Tibial artery (tissue), 4 donors: ENCODE results near the gene ETNK1.

Experiments used
- DNase-seq, 2 donors: peaks; one replicate each; pipeline ENCODE4 v3.0.0-alpha.2; 2019
- H3K27ac ChIP-seq, 2 donors: fragments of 200-600 bp; sonication (generic) in 1 of 2; 1 replicate in 1 of 2; 2 replicates in 1 of 2; pipeline ENCODE4 v1.5.1; 2018 to 2019; ENCODE audit warnings: mild to moderate bottlenecking in 1 of 2
- H3K27me3 ChIP-seq, 2 donors: fragments of 200-600 bp; sonication (generic) in 1 of 2; one replicate each; pipeline versions ENCODE4 v1.5.1 to v1.6.0; 2016 to 2019
- H3K36me3 ChIP-seq, 3 donors: fragments of 200-600 bp; sonication (generic) in 2 of 3; one replicate each; pipeline ENCODE4 v1.5.1; 2016 to 2019; ENCODE audit warnings: mild to moderate bottlenecking in 2 of 3
- H3K4me1 ChIP-seq, 4 donors: fragments of 200-600 bp; sonication (generic) in 2 of 4; 1 replicate in 3 of 4; 2 replicates in 1 of 4; pipeline ENCODE4 v1.5.1; 2016 to 2019
- H3K4me3 ChIP-seq, 2 donors: fragments of 200-600 bp; sonication (generic) in 1 of 2; 1 replicate in 1 of 2; 2 replicates in 1 of 2; pipeline ENCODE4 v1.5.1; 2018 to 2019; ENCODE audit warnings: mild to moderate bottlenecking in 2 of 2
- H3K9me3 ChIP-seq, 3 donors: fragments of 200-600 bp; sonication (generic) in 1 of 3; one replicate each; pipeline ENCODE4 v1.5.1; 2016 to 2019
- intact Hi-C: fragments of 100-400 bp; cut with DNase I; formaldehyde crosslinking; loops from one replicate; pipeline ENCODE4 v1.15.0; 2023; ENCODE audit warnings: low total_unique reads
- TF ChIP-seq, protein P1 (sequence below), 2 experiments: fragments of 200-600 bp in 1 of 2; fragments of 450-650 bp in 1 of 2; IDR thresholded peaks; one replicate each; pipeline ENCODE4 v1.5.1; 2017 to 2019; ENCODE audit warnings: antibody characterized with exemption in 2 of 2, mild to moderate bottlenecking in 1 of 2, moderate library complexity in 1 of 2

ETNK1 gene

DNA sequence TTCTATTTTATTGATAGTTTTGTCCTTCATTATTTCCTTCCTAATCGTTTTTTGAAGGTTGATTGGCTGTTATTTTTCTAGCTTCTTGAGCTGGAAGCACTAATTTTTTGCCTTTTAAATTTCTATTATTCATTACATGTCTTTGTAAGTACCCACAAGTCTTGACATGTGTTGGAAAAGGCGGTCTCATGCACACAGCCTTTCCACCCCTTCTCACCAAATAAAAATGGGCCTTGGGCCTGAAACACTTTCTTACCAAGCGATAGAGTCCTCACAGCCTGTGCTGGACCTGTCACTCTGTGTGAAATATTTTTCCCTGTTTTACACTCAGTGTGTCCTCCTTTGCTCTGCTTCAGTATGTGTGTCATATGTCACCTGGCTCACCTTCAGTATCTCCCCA is 9.9 kb downstream of the ETNK1 start:
- DNase-seq: no peak
- TF ChIP-seq, protein P1, sequence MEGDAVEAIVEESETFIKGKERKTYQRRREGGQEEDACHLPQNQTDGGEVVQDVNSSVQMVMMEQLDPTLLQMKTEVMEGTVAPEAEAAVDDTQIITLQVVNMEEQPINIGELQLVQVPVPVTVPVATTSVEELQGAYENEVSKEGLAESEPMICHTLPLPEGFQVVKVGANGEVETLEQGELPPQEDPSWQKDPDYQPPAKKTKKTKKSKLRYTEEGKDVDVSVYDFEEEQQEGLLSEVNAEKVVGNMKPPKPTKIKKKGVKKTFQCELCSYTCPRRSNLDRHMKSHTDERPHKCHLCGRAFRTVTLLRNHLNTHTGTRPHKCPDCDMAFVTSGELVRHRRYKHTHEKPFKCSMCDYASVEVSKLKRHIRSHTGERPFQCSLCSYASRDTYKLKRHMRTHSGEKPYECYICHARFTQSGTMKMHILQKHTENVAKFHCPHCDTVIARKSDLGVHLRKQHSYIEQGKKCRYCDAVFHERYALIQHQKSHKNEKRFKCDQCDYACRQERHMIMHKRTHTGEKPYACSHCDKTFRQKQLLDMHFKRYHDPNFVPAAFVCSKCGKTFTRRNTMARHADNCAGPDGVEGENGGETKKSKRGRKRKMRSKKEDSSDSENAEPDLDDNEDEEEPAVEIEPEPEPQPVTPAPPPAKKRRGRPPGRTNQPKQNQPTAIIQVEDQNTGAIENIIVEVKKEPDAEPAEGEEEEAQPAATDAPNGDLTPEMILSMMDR (IDR thresholded peaks at IDR 0.05): no peak
- H3K27ac ChIP-seq: no peak overlapping the region
- peaks cover 0 to 53% (median 21%) of the 10 kb centered on the region in 4 donors for H3K4me1 ChIP-seq
- no peaks in the 10 kb centered on the region for H3K27me3 ChIP-seq
- H3K4me3 ChIP-seq: no peak overlapping the region
- intact Hi-C loops: no loop called here
- no peaks in the 10 kb centered on the region for H3K9me3 ChIP-seq
- H3K36me3 ChIP-seq: no peaks in the 10 kb centered on the region

DNA sequence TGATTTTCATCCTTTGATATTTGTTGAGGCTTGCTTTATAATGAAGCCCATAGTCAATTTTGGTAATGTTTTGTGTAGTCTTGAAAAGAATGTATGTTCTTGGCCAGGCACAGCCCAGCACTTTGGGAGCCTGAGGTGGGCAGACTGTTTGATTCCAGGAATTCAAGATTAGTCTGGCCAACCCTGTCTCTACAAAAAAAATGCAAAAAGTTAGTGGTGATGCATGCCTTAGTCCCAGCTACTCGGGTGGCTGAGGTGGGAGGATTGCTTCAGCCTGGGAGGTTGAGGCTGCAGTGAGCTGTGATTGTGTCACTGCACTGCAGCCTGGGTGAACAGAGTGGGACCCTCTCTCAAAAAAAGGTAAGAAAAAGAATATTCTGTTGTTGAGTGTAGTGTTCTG is 10.8 kb downstream of the ETNK1 start:
- no peaks in the 10 kb centered on the region for H3K9me3 ChIP-seq
- intact Hi-C loops: no loop called here
- no peaks in the 10 kb centered on the region for H3K27me3 ChIP-seq
- H3K4me1 ChIP-seq: peaks cover 0 to 45% (median 21%) of the 10 kb centered on the region in 4 donors
- no peaks in the 10 kb centered on the region for H3K36me3 ChIP-seq
- no peak overlapping the region for H3K4me3 ChIP-seq
- DNase-seq: no peak
- H3K27ac ChIP-seq: no peak overlapping the region
- TF ChIP-seq, protein P1 (IDR thresholded peaks at IDR 0.05): no peak

DNA sequence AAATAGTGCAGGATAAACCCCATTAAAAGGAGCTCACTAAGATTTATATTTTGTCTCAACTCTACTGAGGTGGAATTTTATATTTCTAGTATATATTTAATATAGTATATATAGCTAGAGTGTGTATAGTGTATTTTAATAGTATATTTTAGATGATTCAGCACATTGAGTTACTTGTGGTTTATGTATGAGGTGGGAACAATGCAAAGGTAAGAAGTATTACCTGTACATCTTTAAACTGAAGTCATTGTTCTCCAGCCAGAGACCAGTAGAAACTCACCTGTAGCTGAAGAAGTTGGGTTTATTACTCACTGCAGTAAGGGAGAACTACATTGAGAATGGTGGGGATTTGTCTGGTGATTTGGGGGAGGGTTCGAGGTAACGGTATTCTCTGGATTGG is 15.9 kb downstream of the ETNK1 start:
- Histone ChIP-seq H3K9me3 (no peaks in the 10 kb centered on the region), H3K27me3 (no peaks in the 10 kb centered on the region), H3K27ac (no peak overlapping the region), H3K4me1 (peaks cover 0 to 15% (median 9%) of the 10 kb centered on the region in 4 donors), H3K4me3 (no peak overlapping the region), H3K36me3 (no peaks in the 10 kb centered on the region)
- no peak for DNase-seq
- intact Hi-C loops: no loop called here
- TF ChIP-seq, protein P1 (IDR thresholded peaks at IDR 0.05): no peak

DNA sequence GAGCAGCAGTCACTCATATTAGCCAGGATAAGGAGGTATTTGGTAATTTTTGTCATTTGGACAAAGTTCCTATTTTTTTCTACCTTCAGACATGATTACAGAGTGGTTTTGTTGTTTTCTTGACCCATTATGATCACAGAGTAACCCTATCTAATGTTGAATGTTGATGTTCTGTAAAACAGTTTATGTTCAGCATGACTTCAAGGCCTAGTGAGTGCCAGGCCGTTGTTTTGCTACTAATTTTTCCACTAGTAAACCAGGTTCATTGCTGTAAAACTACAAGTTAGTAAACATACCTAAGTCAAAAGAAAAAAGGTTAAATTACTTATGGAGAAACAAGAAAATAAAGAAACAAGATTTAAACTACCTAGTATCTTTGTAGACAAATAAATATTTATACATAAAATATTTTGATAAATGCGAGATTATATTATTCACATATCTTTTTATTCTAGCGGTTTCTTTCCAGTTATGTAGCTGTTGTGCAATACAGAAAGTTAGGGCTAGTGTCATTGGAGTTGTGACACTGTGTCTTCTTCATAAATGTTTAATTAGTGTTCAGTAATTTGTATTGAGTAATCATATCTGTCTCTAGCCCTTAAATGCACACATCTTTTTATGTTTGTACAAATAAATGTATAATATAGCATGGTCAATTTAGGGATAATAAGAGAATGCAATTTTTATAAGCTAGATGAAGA is 16.5 kb downstream of the ETNK1 start:
- Histone ChIP-seq H3K27me3 (no peaks in the 10 kb centered on the region), H3K27ac (no peak overlapping the region), H3K4me3 (no peak overlapping the region), H3K9me3 (no peaks in the 10 kb centered on the region), H3K4me1 (peaks cover 0 to 9% (median 4%) of the 10 kb centered on the region in 4 donors), H3K36me3 (no peaks in the 10 kb centered on the region)
- intact Hi-C loops: no loop called here
- TF ChIP-seq, protein P1 (IDR thresholded peaks at IDR 0.05): no peak
- DNase-seq: no peak

DNA sequence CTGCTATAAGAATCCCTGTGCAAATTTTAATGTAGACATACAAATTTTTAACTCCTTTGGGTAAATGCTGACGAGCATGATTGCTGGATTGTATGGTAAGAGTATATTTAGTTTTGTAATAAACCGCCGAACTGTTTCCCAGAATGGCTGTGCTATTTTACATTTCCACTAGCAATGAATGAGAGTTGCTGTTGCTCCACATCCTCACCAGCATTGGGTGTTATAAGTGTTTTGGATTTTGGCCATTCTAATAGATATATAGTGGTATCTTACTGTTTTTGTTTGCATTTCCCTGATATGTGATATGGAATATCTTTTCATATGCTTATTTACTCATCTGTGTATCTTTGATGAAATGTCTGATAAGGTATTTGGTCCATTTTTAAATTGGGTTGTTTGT is 23.7 kb downstream of the ETNK1 start:
- H3K27me3 ChIP-seq: no peaks in the 10 kb centered on the region
- H3K36me3 ChIP-seq: no peaks in the 10 kb centered on the region
- intact Hi-C loops: no loop called here
- H3K27ac ChIP-seq: no peak overlapping the region
- TF ChIP-seq, protein P1 (IDR thresholded peaks at IDR 0.05): no peak
- H3K9me3 ChIP-seq: no peaks in the 10 kb centered on the region
- no peak overlapping the region for H3K4me3 ChIP-seq
- peaks cover 0 to 9% (median 3%) of the 10 kb centered on the region in 4 donors for H3K4me1 ChIP-seq
- DNase-seq: no peak
